ENCODE data around the gene LCLAT1.

Gene LCLAT1

DNA sequence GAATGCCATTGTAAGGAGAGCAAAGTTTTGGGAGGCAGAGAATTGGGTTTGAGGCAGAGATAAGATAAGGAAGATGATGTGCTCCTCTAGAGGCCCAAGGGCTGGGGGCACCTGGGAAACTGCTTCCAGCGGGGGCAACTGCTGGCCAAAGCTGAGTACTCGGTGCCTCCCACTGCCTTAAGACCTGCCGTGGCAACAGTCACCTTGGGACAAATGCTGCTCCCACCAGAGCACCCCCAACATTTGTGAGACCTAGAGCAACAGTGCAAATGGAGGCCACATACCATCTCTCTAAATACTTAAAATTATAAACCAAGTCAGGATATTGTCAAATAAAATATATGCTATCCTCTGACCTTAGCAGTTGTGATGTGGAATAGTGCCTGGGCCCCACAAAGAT lies 233.1 kb downstream of the LCLAT1 start:
- no peak for DNase-seq

DNA sequence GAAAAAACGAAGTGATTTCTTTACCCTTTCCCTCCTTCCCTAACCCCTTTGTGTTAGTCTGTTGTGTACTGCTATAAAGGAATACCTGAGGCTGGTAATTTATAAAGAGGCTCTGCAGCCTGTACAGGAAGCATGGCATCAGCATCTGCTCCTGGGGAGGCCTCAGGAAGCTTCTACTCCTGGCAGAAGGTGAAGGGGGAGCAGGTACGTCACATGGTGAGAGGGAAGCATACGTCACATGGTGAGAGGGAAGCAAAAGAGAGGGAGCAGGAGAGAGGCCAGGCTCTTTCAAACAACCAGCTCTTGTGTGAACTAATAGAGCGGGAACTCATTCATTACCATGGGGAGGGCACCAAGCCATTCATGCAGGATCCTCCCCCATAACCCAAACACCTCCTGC lies 234.0 kb downstream of the LCLAT1 start:
- no peak for DNase-seq

DNA sequence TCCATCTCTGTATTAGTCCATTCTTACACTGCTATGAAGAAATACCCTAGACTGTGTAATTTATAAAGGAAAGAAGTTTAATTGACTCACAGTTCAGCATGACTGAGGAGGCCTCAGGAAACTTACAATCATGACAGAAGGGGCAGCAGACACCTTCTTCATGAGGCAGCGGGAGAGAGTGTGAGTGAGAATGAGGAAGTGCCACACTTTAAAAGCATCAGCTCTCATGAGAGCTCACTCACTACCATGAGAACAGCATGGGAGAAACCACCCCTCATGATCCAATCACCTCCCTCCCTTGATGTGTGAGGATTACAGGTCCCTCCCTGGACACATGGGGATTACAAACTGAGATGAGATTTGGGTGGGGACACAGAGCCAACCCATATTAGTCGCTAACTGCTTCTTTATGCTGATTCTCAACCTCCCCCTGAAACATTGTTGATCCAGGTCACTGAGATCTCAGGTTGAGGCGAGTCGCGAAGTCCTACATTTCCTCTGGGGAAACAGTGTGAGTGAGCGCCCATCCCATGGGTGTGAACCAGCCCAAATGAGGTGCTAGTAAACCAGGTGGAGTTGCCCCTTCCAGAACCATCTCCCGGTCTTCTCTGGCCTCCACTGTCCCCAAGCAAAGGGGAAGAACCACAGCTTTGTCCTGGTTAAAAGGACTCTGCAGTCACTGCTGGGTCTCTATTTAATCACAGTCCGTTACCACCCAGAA lies 236.3 kb downstream of the LCLAT1 start:
- no peak for DNase-seq

DNA sequence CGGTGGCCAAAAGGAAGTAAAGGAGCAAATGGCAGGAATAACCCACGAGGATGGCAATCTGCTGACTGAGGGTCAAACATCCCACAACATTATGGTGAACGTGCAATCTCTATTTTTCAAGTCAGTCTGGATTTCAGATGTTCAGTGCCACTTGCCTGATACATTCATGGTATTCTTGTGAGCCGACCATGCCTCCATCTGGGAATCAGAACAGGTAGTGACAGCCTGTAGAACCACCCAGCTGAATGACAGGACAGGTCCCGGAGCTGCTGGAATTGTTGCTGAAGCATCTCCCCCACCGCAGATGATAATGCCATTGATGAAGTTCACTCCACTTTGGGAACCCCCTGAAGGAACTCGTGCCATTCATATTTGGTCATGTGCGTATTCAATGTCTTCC lies 237.0 kb downstream of the LCLAT1 start:
- no peak for DNase-seq

DNA sequence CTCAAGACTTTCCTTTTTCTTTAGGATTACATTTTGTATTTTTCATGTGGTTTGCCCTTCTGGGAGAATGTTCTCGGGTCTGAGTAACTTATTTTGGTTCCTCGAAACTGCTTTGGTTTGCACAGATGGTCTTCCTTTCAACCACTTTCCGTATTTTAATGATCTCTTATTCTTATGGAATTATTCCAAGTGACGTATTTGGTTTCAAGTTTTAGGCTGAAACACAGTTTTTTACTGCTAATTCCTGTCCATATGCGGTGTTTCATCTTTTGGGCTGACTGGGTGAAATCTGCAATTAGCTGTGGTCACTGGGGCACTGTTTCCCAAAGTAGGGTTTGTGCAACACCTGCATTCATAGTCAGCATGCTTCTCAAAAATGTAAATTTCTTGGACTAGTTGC lies 237.5 kb downstream of the LCLAT1 start:
- no peak for DNase-seq

DNA sequence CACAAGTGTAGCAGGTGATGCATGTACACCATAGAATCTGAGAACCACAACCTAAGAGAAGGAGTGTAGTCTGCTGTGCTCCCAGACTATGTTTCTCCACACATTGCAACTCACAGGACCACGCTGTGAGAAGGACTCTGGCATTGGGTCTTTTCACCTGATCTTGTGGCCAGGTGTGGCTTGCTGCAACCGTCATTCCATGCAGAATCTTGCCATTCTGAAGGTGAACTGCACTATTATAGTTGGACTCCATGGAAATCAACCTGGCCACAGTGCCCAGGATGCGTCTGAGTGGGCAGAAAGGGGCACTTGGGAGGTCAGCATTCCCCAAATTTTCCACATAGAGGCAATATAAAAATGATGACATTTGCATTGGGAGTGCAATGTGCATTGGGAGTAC lies 237.9 kb downstream of the LCLAT1 start:
- no peak for DNase-seq

DNA sequence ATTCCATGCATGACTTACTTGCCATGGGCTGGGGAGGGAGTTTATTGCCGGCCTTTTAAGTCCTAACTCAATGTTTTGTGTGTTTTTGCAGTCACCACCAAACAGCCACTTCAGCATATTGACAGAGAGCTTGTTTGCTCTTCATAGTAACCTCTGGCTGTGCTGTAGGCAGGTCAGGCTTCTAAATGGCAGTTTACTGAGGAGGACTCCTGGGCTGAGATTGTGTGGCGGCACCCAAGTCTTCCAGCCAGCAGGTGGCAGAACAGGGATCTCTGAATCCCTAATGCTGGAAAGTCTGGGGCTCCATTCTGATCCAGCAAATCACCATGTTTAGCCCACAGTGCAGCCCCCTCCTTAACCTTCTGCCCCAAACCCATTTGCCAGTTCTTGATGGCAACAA lies 239.0 kb downstream of the LCLAT1 start:
- DNase-seq = no peak

DNA sequence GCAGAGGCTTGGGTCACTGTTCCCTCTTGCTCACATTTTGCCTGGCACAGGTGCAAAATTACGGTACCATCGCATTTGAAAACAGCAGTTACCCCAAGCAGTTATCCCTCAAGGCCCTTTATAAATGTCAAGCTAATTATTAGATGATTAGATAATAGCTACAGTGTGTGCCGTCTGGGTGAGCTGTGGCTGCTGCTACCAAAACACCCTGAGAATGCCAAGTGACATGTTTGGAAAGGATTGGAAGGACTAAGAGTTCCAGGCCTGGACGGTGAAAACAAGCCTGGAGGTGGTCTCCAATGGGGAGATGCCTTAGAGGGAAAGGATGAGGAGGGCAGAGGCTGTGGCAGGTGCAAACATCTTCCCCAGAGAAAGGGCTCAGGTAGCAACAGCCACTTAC lies 239.6 kb downstream of the LCLAT1 start:
- DNase-seq = no peak

DNA sequence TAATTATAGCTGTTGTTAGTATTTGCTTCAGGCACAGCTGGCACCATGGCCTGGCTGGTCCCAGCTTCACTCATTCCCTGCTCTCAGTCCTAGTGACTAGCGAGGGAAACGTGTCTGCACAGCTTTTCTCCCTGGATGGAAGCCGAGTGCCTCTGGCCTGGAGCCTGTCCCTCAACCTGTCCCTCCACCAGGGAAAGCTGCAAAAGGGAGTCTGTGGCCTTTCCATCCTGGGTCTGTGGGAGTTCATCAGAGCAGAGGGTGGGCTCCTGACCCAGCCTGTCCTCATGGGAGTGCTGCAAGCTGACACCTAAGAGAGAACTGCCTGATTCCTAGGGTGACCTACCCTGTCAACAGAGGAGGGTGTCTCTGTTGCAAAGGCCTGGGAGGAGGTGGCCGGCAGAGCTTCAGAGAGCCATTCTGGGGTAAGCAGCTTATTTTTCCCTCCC lies 241.9 kb downstream of the LCLAT1 start:
- no peak for DNase-seq

DNA sequence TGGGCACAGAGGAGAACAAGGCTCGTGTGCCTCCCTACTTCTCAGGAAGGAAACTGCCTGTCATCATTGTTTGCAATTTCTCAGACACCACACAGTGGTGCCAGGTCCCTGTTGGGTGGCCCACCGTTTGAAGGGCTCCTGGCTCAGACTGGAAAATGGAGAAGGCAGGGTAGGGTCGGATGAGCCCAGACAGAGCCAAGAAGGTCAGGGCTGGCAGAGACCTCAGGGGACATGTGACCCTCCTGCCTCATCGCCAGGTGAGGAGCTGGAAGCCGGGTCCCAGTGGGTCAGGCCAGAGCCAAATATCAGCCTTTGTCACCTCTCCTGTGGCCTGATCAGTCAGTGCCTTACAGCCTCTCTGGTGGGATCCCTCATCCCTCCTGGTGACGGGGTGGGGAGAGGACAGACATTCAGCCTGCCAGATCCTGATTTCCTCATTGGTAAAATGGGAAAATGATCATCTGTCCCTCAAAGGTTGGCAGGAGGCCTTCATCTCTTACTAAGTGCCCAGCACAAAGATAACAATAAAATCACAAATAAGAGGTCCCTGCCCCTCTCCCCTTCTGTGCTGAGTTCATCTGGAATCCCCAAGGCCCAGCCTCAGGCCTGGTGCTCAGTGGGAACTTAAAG lies 242.6 kb downstream of the LCLAT1 start:
- DNase-seq = no peak

DNA sequence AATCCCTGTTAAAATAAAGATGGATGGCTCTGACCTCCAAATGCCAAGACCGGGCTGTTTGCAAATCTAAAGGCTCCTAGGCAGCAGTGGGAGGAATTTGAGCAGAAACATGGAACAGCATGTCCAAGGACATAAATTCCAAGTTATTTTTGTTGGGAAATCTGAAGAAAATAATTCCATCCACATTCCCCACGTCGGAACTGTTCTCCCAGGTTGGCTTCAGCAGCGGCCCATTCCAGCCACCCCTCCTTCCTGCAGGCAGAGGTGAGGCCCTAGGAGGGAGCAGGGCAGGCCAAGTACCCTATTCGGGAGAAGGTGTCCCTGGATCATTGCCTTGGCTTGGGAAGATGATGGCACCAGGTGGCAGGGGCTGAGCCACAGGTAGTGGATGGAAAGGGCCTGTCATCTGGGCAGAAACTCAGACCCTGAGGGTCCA lies 243.1 kb downstream of the LCLAT1 start:
- no peak for DNase-seq

DNA sequence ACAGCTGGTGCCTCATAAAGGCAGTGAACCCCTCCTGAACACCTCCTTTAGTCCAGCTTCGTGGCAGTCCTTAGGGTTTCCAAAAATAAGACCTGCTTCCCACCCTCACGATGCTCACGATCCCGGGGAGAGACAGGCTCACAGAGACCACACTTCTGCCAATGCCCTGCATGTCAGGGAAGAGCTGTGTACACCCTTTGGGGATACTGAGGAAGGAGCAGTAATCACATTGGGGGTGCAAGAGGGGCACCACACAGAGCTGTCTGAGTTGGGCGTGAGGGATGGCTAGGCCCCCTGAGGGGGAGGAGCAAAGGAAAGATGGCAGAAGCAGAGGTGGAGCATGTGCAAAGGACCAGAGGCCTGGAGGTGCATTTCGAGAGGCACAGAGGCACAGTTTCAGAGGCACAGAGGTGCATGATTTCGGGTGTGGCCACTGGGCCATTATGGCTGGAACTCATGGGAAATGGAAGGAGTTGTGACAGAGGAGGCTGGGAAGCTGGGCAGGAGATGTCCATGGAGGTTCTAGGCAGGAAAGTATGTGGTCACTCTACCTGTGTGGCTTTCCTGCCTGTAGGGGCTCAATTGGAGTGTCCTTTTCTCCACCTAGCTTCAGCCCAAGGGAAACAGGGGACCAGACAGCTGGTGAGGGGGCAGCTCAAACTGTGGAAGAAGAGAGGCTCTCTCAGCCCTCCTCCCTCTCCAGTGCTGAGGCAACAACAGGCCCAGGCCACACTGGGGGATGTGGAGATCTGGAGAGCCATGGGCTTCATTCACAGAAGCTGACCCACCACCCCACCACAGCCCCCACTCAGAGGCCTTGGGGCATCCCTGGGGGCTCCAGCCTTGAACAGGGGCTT lies 244.3 kb downstream of the LCLAT1 start:
- no peak for DNase-seq

DNA sequence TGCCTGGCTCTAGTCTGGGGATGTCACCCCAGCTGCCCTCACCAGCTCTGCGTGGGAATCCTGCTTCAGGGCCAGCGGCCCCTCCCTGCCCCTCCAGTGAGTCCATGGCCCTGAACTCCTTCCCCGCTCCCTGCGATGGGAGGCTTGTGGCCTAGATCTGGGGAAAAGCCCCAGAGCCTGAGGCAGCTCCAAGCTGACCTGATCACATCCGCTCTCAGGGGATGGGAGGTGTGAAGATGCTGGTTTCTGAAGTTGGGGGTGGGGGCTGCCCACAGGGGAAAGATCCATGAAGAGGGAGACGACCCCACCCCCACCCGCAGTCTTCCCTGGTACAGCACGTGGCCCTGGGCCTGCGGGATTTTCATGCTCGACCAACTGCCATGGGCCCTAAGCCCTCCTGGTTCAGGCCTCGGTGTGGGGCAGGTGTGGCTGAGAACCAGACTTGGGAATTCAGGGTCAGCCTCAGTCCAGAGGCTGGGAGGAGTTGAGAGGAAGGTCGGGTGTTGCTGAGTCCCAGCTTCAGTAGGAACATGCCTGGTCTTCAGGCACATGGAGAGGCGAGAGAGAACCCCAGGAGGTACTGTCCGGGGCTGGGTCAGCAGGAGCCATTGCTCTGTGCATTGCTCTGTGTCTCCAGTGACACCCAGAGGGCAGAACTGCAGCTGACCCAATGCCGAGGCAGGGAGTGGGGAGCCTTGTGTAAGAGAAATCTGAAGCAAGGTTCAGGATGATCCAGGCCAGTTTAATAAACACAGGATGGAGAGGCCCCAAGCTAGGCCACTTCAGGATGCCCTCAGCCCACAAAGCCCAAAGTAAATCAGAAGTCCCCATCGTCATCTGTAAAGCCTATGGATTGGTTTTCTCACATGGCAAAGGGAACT lies 245.1 kb downstream of the LCLAT1 start:
- DNase-seq = no peak

DNA sequence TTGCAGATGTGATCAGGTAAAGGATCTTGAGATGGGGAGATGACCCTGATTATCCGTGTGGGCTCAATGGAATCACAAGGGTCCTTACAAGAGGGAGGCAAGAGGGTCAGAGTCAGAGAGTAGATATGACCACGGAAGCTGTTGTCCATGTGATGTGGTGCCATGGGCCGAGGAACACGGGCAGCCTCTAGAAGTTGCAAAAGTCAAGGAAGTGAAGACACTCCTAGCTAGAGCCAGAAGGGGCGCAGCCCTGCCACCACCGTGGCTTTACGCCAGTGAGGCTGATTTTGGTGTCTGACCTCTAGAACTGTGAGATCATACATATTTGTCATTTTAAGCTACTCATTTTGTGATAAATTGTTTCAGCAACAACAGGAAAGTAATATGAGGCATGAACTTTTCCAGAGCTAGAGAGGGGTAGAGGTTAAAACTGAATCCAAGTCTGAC lies 245.8 kb downstream of the LCLAT1 start:
- DNase-seq = no peak
